Endothelial cell of umbilical vein (primary cell): ENCODE results near the gene KDM7A. TPM values are rescaled to one million over a fixed set of nuclear protein-coding genes. Genes with fewer than 3 reads are reported as not detected.

Experiments
- BruUV-seq: library from RNA; stranded (reverse); fragments of 400-500 nt; replicated peaks from 2 replicates; lab custom pipeline; 2021; lab: Mats Ljungman, UMichigan
- CTCF ChIA-PET: fragments of 300-600, 350-600 bp; sonication (Branson Sonifier 250); formaldehyde crosslinking; loops from one replicate; lab custom pipeline; 2021; ENCODE audit warnings: antibody characterized with exemption, inconsistent platforms; lab: Charles Lee
- POLR2A ChIA-PET: fragments of 300-600, 350-600 bp; sonication (Branson Sonifier 250); formaldehyde crosslinking; loops from one replicate; lab custom pipeline; 2021; ENCODE audit warnings: antibody characterized with exemption, inconsistent platforms; lab: Charles Lee
- DNase-seq: peaks from one replicate; pipeline ENCODE4 v3.0.0-alpha.2; 2011; ENCODE audit warnings: low read depth, low spot score
- FAIRE-seq: peaks from 2 replicates; lab custom pipeline; 2011; peaks lifted over from hg19 to GRCh38; lab: Jason Lieb, UNC
- H2AFZ ChIP-seq: 2 replicates; pipeline ENCODE4 v1.6.0; 2012; ENCODE audit warnings: low read depth, low read length, control low read depth, inconsistent platforms
- H3K27ac ChIP-seq: 2 replicates; pipeline ENCODE4 v1.5.1; 2011; ENCODE audit warnings: low read depth, mild to moderate bottlenecking, control low read depth, low read length, moderate library complexity; ENCODE audit not compliant: insufficient read depth
- H3K27me3 ChIP-seq, 2 experiments: 2 replicates each; pipeline versions ENCODE4 v1.6.0 to v1.6.1; 2011; ENCODE audit warnings: low read length in 2 of 2, mixed read lengths in 1 of 2; ENCODE audit not compliant: control insufficient read depth in 2 of 2, insufficient read depth in 2 of 2
- H3K36me3 ChIP-seq, 2 experiments: 2 replicates in 1 of 2; 3 replicates in 1 of 2; pipeline ENCODE4 v1.5.1; 2011; ENCODE audit warnings: low read length in 2 of 2, mild to moderate bottlenecking in 1 of 2, moderate library complexity in 1 of 2; ENCODE audit not compliant: control insufficient read depth in 2 of 2, insufficient read depth in 2 of 2; ENCODE audit errors: extremely low read depth in 1 of 2
- H3K4me1 ChIP-seq: 3 replicates; pipeline ENCODE4 v1.5.1; 2011; ENCODE audit warnings: mild to moderate bottlenecking, low read length; ENCODE audit not compliant: control insufficient read depth, insufficient read depth; ENCODE audit errors: extremely low read depth
- H3K4me2 ChIP-seq: 2 replicates; pipeline ENCODE4 v1.6.1; 2011; ENCODE audit warnings: low read length, control low read depth, mixed read lengths; ENCODE audit not compliant: insufficient read depth
- H3K4me3 ChIP-seq, 3 experiments: fragments of 200-600 bp in 1 of 3; sonication (generic), shearing (Covaris generic) in 1 of 3; replicated peaks in 1 of 3; 2 replicates each; pipeline ENCODE4 v1.5.1; 2011 to 2016; ENCODE audit warnings: control low read depth in 3 of 3, low read length in 3 of 3, mild to moderate bottlenecking in 2 of 3, inconsistent platforms in 1 of 3, low read depth in 1 of 3, moderate library complexity in 1 of 3; ENCODE audit not compliant: insufficient read depth in 1 of 3
- H3K79me2 ChIP-seq: 2 replicates; pipeline ENCODE4 v1.6.0; 2012; ENCODE audit warnings: low read length, inconsistent platforms; ENCODE audit not compliant: control insufficient read depth, insufficient read depth
- H3K9ac ChIP-seq: replicated peaks from 2 replicates; pipeline ENCODE3; 2011; ENCODE audit warnings: low read length, control low read depth; ENCODE audit not compliant: insufficient read depth; ENCODE audit errors: extremely low read depth
- H3K9me1 ChIP-seq: replicated peaks from 3 replicates; pipeline ENCODE4 v1.6.0; 2011; ENCODE audit warnings: mild to moderate bottlenecking, low read length; ENCODE audit not compliant: control insufficient read depth, insufficient read depth; ENCODE audit errors: extremely low read depth
- H3K9me3 ChIP-seq: replicated peaks from 2 replicates; pipeline ENCODE4 v1.5.1; 2012; ENCODE audit warnings: low read length, inconsistent platforms; ENCODE audit not compliant: control insufficient read depth, insufficient read depth
- H4K20me1 ChIP-seq: replicated peaks from 2 replicates; pipeline ENCODE3; 2011; ENCODE audit warnings: mild to moderate bottlenecking, low read length; ENCODE audit not compliant: control insufficient read depth, insufficient read depth; ENCODE audit errors: extremely low read depth
- CTCF ChIP-seq, 2 donors: IDR thresholded peaks; 1 replicate in 1 of 2; 2 replicates in 1 of 2; pipeline ENCODE4 v1.5.1; 2011; ENCODE audit warnings: low read length in 2 of 2, mild to moderate bottlenecking in 2 of 2, moderate library complexity in 2 of 2, control low read depth in 1 of 2, inconsistent platforms in 1 of 2, low read depth in 1 of 2; ENCODE audit not compliant: insufficient read depth in 1 of 2; ENCODE audit errors: extremely low read depth in 1 of 2
- EZH2 ChIP-seq: IDR thresholded peaks from 2 replicates; pipeline ENCODE4 v1.6.1; 2012; ENCODE audit warnings: borderline replicate concordance, low read depth, mild to moderate bottlenecking, moderate library complexity, low read length, inconsistent platforms; ENCODE audit not compliant: severe bottlenecking
- FOS ChIP-seq: IDR thresholded peaks from 2 replicates; pipeline ENCODE4 v1.6.1; 2011; ENCODE audit warnings: mild to moderate bottlenecking, low read length, moderate library complexity, borderline replicate concordance; ENCODE audit not compliant: insufficient read depth
- GATA2 ChIP-seq: IDR thresholded peaks from 2 replicates; pipeline ENCODE4 v1.7.0; 2011; ENCODE audit warnings: low read depth, mild to moderate bottlenecking, moderate library complexity, mixed read lengths, low read length; ENCODE audit not compliant: insufficient read length, insufficient read depth
- JUN ChIP-seq: IDR thresholded peaks from 2 replicates; pipeline ENCODE4 v1.6.1; 2011; ENCODE audit warnings: borderline replicate concordance, low read depth; ENCODE audit not compliant: insufficient read length, insufficient read depth
- MAX ChIP-seq: IDR thresholded peaks from 2 replicates; pipeline ENCODE4 v1.6.1; 2011; ENCODE audit not compliant: insufficient read depth, insufficient read length
- MYC ChIP-seq: IDR thresholded peaks from one replicate; pipeline ENCODE4 v1.6.1; 2011; ENCODE audit warnings: mild to moderate bottlenecking, low read depth, low read length
- POLR2A ChIP-seq: IDR thresholded peaks from 2 replicates; pipeline ENCODE4 v1.6.1; 2012; ENCODE audit warnings: low read depth, mild to moderate bottlenecking, control low read depth, low read length
- POLR2AphosphoS5 ChIP-seq: IDR thresholded peaks from 2 replicates; pipeline ENCODE4 v1.6.1; 2012; ENCODE audit warnings: low read depth, mild to moderate bottlenecking, control low read depth, low read length, moderate library complexity; ENCODE audit not compliant: insufficient read depth
- dilution Hi-C: fragments of 300-500 bp; cut with MboI; formaldehyde crosslinking; loops from one replicate; pipeline ENCODE4 v1.15.0; 2019; ENCODE audit warnings: low sequenced_read_pairs; ENCODE audit not compliant: extremely low pct_ligation_motif_present
- intact Hi-C: fragments of 100-400 bp; cut with micrococcal nuclease; formaldehyde crosslinking; loops from one replicate; pipeline ENCODE4 v1.10.0; 2022
- polyA plus RNA-seq, 4 experiments: library from polyadenylated mRNA; depleted of rRNA in 3 of 4; stranded (reverse) in 3 of 4; unstranded in 1 of 4; fragments of >200 nt; gene quantifications; 2 replicates each; pipeline versions ENCODE4 v1.2.1 to v1.2.3, GENCODE V29; 2011 to 2012; ENCODE audit warnings: missing spikeins in 1 of 4
- total RNA-seq: library from RNA; stranded (reverse); gene quantifications from 2 replicates; pipeline ENCODE4 v1.2.3, GENCODE V29; 2021

The KDM7A gene
- total and polyA plus RNA-seq, 2 donors (not counting 3 experiments of a cell fraction or from before 2014, with no cell fraction given): 2.4 to 7.3 TPM

- peaks cover 4% of the 10 kb centered on the region for H3K79me2 ChIP-seq
- TF ChIP-seq MAX (no peak), GATA2 (no peak), POLR2AphosphoS5 (no peak), MYC (no peak), JUN (no peak), FOS (no peak), EZH2 (no peak), CTCF (IDR thresholded peaks at IDR 0.05; ENCODE audit: extremely low read depth in 1 of 2, insufficient read depth in 1 of 2, low read depth in 1 of 2, low read length in 2 of 2) (no peak), POLR2A (no peak)
- ChIA-PET POLR2A (no interaction called here), CTCF (interaction anchor here (0.7 kb wide), 1 partner anchor 410 kb away, joined by 4 read pairs; no protein-coding TSS in a partner anchor)
- H3K9ac ChIP-seq: no peak overlapping the region
- no peak overlapping the region for H3K4me2 ChIP-seq
- H3K9me3 ChIP-seq: no peaks in the 10 kb centered on the region
- no peak overlapping the region for H3K4me3 ChIP-seq
- intact Hi-C loops: no loop called here
- H4K20me1 ChIP-seq: no peaks in the 10 kb centered on the region
- no peaks in the 10 kb centered on the region for H3K27me3 ChIP-seq
- no peaks in the 10 kb centered on the region for H3K36me3 ChIP-seq
- no peaks in the 10 kb centered on the region for H3K9me1 ChIP-seq
- no peak overlapping the region for H3K27ac ChIP-seq
- BruUV-seq: no TSS peak
- dilution Hi-C loops: no loop called here
- FAIRE-seq (no peak), DNase-seq (no peak)
- no peaks in the 10 kb centered on the region for H3K4me1 ChIP-seq
- H2AFZ ChIP-seq: no peak overlapping the region
Observed at GRCh38 chr7:140159497-140159896, 17.3 kb downstream of the KDM7A start.
